GM21381 (cell line): Measurements from ENCODE around the gene ARVCF.

Experiments
- ATAC-seq: cut with Tn5 transposase; IDR thresholded peaks from one replicate; pipeline ENCODE4 v1.9.1; 2021; ENCODE audit warnings: mild to moderate bottlenecking, moderate library complexity; ENCODE audit not compliant: unreplicated experiment

ARVCF gene, protein sequence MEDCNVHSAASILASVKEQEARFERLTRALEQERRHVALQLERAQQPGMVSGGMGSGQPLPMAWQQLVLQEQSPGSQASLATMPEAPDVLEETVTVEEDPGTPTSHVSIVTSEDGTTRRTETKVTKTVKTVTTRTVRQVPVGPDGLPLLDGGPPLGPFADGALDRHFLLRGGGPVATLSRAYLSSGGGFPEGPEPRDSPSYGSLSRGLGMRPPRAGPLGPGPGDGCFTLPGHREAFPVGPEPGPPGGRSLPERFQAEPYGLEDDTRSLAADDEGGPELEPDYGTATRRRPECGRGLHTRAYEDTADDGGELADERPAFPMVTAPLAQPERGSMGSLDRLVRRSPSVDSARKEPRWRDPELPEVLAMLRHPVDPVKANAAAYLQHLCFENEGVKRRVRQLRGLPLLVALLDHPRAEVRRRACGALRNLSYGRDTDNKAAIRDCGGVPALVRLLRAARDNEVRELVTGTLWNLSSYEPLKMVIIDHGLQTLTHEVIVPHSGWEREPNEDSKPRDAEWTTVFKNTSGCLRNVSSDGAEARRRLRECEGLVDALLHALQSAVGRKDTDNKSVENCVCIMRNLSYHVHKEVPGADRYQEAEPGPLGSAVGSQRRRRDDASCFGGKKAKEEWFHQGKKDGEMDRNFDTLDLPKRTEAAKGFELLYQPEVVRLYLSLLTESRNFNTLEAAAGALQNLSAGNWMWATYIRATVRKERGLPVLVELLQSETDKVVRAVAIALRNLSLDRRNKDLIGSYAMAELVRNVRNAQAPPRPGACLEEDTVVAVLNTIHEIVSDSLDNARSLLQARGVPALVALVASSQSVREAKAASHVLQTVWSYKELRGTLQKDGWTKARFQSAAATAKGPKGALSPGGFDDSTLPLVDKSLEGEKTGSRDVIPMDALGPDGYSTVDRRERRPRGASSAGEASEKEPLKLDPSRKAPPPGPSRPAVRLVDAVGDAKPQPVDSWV

DNA sequence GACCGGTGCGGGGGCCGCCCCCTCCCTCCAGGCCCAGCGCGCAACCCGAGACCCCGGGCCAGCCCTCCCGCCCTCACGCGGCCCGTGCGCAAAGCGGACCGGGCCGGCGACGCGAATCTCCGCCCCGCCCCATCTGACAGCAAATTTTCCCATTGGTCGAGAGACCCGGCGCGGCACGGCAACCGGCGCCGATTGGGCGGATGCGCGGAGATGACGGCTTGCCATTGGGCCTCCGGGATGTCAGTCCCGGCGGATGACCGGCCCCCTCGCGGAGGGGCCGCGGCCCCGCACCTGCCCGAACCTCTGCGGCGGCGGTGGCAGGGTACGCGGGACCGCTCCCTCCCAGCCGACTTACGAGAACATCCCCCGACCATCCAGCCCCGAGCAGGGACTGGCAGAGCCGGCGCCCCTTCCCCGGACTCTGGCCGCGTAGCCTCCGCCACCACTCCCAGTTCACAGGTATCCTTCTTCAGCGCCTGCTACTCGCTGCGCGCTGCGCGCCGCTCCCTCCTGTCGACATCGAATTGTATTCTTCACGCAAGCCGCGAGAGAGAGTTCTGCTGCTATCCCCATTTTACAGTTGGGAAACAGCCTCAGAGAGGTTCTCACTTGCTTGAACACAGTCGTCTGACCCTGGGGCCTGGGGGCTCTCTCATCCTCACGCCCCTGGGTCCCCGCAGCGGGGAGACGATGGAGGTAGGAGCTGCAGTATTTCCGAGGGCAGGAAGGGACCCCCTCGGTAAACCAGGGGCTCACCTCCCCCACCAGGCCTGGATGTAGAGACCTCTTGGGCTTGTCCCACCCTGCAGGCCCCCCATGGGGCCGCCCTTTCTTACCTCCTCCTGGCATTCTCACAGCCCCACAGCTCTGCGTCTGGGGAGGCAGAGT, at the start of gene ARVCF:
Gene ARVCF (minus strand): TSS at position 90 of the 888 bp plus-strand sequence. CDS start 26,029 bp downstream, outside the sequence.
- peak; percentile 55 for ATAC-seq

DNA sequence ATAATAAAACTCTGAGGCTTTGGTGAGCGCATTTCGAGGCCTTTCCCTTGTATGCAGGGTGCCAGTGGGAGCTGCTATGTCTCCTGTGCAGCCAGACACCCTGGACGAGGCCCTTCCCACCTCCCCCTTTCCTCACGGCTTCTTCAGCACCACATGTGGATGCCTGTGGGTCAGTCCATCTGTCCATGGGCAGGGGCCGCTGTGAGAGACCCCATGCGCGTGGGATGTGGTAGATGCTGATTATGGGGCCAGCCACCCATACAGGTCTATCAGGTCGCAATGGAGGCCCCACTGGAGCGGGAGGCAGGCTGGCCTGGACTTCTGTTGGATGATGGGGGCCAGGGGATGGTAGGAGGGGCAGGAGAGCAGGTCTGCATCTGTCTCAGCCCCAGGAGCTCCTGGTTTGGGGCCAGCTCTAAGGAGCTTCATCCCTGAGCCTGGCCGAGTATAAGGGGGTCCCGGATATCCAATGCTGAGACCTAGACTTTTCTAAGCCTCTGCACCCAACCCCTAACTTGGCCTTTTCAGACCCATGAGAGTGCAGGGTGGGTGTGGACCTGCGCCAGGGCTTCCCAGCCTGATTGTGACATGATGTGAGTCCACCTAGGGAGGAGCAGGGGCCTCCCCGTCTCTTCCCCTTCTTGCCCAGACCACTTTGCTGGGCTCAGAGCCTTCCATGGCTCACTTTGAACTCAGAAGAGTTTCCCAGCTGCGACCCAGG, 49.4 kb upstream of the ARVCF start:
- ATAC-seq = no peak

DNA sequence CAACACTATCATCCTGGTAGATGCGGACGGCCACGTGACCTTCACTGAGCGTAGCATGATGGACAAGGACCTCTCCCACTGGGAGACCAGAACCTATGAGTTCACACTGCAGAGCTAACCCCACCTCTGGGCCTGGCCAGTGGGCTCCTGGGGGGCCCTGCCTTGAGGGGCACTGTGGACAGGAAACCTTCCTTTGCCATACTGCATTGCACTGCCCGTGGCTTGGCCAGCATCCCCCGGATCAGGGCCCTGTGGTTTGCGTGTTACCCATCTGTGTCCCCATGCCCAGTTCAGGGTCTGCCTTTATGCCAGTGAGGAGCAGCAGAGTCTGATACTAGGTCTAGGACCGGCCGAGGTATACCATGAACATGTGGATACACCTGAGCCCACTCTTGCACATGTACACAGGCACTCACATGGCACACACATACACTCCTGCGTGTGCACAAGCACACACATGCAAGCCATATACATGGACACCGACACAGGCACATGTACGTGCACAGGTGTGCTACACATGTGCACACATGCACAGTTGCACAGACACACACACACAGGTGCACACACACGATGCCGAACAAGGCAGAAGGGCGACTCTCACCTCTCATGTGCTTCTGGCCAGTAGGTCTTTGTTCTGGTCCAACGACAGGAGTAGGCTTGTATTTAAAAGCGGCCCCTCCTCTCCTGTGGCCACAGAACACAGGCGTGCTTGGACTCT, 48.1 kb upstream of the ARVCF start:
- no peak for ATAC-seq

DNA sequence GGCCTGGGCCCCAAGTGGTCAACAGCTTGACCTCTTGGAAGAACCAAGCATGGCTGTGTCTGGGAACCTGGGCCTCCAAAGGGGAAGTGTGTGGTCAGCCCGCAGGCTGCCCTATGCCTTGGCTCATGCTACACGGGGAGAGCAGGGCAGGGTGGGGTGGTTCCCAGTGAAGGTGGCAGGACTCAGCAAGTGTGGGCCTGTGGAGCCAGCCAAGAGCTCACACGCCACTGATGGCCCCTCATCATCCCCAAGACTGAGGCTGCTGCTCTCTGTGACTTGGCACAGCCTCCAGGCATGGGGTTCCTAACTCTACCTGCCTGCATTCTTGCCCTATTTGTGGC, 47.5 kb upstream of the ARVCF start:
- ATAC-seq = no peak

DNA sequence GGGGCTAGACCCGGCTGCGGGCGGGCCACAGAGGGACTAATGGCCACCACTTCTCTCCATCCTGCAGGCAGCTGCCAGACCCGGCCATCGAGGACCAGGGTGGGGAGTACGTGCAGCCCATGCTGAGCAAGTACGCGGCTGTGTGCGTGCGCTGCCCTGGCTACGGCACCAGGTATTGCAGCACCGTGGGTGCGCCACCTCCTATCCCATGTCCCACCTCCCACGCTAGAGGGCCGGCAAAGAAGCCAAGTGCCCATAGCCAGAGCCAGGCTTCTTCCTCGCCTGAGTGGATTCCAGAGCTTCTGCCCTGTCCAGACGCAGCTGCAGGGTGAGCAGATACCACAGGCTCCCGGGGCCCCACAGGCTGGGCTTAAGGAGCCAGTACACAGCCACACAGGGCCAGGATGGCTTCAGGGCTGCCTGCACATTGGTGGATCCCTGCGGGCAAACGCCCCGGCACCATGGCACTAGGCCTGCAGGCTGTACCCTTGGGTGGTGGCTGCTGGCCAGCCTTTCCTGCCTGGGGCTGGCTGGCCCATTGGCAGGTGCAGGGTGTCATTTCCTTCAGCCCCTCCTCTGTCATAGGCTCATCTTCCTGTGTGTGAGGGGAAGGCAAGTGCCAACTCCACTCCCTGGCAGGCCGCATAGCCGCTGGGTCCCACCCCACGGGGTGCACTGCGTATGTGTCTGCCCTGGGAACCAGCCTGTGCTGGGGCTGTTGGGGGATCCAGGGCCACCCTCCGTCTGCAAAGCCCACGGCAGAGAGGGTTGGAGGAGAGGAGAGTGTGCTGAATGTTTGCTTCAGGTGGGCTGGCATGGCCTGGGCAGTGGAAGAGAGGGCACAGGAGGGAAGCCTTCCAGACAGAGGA, 46.9 kb upstream of the ARVCF start:
- ATAC-seq = no peak

DNA sequence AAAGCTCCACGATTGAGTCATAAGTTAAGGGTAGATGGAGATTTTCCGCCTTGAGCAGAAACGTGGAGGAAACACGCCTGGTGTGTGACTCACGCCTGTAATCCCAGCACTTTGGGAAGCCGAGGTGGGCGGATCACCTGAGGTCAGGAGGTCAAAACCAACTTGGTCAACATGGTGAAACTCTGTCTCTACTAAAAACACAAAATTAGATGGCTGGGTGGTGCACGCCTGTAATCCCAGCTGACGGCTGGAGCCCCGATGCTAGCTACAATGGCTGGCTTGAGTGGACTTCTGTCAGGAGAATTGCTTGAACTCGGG, 46.1 kb upstream of the ARVCF start:
- no peak for ATAC-seq

DNA sequence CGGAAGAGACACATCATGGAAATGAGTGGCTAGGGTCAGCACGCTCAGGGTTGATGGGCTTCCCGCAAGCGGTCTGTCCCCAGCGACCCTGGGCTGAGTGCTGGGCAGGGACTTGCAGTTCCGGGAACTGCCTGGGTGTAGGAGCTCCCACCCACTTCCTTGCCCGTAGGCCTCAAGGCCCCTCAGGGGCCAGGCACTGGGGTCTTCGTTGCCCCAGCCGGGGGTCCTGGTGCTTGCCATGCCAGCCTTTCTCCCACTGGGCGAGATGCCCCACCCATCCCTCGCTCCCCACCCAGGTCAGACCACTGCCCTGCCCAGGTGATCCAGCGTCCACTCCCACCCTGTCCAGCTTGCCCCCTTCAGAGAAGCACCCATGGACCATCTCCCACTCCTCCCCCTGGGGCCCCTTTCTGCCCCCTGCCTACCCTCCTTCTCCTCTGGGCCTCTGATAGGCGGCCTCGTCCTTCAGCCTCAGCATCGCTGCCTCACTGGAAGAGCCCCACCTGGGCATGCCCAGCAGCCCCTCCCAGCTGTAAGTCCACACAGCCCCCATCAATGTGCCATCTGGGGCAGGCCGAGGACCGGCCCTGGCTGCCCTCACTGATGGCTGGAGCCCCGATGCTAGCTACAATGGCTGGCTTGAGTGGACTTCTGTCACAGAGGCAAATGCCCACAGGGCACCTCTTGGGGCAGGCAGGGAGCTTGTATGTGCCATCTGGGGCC, 45.6 kb upstream of the ARVCF start:
- no peak for ATAC-seq

DNA sequence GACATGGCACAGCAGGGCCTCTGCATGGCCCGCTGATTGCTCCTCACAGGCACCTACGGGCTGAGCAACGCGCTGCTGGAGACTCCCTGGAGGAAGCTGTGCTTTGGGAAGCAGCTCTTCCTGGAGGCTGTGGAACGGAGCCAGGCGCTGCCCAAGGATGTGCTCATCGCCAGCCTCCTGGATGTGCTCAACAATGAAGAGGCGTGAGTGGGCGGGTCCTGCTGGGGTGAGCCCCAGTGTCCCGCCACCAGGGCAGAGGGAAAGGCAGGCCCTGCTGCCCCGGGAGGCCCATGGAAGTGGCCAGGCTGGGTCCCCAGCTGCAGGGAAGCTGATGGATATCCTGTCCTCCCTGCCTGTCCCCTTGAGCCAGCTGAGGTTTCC, 44.8 kb upstream of the ARVCF start:
- ATAC-seq = no peak

DNA sequence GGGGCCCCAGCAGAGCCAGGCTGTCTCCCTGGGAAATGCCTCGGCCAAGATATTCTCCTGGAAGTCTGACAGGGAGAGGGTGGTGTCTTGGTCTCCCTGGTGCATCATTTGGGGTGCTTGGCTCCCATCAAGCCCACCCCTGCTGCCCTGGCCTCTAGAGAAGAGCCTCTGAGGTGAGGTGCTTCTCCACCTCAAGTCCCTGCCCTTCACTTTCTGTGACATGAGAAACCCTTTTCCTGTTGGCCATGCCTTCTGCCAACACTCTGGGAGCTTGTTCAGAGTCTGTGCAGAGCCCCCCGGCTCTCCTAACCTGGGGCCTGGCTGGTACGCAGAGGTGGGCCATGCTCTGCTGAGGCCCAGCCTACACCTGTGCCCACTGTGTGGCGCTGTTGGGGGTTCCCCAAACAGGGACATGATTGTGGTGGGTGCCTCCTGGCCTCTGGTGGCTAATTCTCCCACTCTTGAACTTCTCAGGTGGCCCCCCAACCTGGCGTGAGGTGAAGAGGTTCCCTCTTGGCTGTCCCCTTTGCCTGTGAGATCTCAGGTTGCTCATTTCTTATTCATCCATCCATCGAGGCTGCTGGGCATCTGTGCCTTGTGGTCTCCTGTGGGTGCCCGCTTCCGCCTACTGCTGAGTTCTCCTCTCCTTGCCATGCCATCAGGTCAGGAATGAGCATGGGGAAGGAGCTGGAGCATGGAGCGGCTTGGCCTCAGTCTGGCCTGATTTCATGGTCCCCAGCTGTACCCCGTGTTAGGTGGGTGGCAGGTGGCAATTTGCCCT, 44.3 kb upstream of the ARVCF start:
- ATAC-seq = no peak

DNA sequence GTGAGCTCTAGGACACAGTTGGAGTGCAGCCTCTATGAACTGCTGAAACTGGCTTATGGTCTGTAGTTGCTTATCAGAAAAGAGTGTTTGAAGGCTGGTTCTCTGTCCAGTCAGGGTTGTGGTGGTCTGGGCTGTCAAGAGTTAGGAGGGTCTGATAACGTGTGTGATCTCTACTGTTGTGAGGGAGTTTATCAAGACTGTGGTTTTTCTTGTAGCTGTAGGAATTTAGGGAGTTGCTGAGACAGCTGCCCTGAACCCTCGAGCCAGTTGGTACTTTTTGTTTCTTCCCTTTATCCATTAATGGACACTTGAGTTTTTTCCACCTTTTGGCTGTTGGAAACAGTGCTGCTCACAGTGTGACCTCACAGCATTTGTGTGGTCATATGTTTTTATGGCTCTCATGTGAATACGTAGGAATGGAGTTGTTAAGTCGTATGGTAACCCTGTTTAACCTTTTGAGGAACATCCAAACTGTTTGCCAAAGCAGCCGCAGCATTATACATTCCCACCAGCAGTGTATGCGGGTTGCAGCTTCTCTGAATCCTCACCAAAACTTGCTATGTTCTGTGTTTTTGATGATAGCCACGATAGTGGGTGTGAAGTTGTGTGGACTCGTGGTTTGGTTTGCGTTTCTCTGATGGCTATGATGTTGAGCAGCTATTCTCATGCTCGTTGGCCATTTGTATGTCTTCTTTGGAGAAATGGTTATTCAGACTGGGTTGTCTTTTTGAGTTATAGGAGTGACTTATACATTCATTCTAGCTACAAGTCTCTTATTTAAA, 42.6 kb upstream of the ARVCF start:
- ATAC-seq = no peak

DNA sequence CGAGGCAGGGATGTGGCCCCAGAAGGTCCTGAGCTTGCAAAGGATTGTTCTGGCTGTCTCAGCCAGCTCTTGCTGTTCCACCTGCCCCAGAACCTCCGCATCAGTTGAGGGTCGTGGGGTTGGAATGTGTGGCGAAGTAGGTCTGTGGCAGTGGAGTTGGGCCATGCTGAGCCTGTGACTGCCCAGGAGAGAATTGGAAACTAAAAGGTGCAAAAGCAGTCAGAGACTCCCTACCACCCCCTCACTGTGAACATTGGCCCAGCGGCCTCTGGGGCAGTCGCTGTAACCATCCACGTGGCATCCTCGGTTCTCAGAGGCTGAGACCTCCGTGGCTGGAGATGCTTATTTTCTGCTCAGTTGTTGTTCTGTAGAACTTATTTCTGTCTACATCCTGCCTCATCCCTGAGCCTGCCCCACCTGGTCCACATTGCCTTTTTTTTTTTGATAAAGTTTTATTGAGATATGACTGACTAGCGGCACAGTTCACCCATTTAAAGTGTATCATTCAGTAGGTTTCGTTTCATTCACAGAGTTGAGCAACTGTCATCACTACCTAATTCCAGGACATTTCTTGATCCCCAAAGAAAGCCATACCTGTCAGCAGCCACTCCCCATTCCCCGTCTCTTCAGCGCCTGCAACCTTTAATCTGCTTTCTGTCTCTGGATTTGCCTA, 41.1 kb upstream of the ARVCF start:
- ATAC-seq = no peak

DNA sequence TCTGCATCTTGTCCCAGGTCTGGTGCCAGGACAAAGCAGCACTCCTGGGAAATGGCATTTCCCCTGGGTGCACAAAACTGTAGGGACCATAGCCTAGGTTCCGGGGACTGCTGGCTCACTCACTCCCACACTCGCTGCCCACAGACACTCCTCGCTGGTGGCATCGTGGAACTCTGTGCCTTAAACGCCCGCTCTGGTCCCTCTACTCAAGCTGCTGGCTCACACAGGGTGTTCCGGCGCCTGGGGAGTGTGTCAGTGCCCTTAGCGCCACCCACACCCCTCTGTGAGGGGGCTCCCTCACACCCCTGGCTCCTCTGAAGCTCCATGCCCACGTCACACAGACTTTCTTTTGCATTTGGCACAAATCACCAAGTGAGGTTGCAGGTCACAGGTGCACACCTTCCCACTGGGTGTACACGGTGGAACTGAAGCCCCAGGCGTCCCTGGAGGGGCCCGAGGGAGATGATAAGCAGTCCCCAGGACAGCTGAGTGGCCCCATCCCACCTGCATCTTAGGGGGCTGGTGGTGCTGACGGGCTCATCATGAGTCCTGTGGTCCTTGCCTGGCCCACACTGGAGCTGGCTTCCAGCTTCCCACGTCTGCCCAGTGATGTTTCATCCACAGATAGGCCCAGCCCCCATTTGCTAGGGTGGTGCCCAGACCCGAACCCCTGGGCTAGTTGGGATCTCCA, 40.2 kb upstream of the ARVCF start:
- no peak for ATAC-seq

DNA sequence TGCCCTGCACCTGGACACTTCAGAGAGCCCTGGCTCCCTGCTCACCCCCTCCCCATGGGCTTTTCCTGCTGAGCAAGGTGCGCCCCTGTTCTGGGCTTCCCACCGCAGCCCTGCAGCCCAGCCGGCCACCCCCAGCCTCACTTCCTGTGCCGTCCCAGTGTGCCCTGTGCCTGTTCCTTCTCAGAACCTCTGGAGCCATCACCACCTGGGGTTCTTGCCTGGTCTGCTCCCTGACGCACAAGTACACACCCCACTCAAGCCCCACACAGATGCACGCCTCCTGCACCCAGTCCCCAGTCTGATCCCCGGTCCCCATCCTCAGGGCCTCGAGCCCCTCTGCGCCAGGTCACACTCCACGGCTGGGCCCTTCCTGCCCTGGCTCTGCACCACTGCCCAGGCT, 39.5 kb upstream of the ARVCF start:
- no peak for ATAC-seq

DNA sequence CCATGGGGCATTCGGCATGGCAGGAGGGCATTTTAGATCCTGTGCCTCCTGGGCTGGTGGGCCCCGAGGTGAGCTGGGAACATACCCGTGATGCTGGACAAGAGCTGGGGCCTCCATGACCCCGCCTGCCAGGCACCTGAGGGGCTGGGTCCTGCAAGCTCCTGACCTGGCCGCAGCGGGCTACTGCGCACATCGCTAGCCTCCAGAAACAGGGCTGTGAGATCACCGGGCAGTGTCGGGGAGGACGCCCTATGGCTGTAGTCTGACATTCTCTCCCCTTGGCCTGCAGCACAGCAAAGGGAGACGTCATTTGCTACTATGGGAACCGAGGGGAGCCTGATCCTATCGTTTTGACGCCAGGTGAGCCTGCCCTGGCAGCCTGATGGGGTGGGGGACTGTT, 39.0 kb upstream of the ARVCF start:
- ATAC-seq = no peak

DNA sequence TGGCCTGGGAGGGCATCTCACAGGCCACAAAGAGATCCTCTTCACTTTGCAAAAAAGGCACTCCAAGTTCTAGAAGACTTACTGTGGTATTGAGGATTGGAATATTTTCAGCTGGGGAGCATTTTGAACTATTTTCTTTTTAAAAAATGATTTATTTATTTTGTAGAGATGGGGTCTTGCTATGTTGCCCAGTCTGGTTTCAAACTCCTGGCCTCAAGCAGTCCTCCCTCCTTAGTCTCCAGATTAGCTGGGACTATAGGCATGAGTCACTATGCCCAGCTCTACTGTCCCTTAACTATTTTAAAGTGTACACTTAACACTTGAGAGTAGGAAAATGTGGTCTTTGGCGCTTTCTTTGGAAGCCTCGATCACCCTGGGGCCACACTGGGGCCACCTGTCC, 38.5 kb upstream of the ARVCF start:
- ATAC-seq = no peak

DNA sequence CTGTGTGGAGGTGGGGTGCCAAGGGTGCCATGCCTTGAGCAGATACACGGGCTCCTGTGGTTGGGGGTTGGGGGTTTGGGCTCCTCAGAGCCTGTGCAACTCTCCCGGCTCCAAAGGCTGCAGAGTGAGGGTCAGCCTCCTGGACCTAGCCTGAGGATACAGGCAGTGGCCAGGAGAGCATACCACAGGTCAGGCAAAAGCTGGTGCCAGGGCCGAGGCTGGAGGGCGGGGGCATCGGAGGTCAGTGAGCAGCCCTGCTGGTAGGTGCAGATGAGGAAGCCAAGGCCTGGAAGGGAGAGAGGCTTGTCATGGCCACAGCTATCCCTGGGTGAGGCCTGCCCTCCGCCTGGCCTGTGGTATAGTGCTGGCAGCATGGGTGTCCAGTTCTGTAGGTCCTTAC, 37.9 kb upstream of the ARVCF start:
- no peak for ATAC-seq
